ENCODE measurements around the gene TCF25. TPM values are rescaled to one million over a fixed set of nuclear protein-coding genes. Genes with fewer than 3 reads are reported as not detected.

The TCF25 gene
- total and polyA plus RNA-seq, 8 donors: 147 to 189 (median 160) TPM

DNA sequence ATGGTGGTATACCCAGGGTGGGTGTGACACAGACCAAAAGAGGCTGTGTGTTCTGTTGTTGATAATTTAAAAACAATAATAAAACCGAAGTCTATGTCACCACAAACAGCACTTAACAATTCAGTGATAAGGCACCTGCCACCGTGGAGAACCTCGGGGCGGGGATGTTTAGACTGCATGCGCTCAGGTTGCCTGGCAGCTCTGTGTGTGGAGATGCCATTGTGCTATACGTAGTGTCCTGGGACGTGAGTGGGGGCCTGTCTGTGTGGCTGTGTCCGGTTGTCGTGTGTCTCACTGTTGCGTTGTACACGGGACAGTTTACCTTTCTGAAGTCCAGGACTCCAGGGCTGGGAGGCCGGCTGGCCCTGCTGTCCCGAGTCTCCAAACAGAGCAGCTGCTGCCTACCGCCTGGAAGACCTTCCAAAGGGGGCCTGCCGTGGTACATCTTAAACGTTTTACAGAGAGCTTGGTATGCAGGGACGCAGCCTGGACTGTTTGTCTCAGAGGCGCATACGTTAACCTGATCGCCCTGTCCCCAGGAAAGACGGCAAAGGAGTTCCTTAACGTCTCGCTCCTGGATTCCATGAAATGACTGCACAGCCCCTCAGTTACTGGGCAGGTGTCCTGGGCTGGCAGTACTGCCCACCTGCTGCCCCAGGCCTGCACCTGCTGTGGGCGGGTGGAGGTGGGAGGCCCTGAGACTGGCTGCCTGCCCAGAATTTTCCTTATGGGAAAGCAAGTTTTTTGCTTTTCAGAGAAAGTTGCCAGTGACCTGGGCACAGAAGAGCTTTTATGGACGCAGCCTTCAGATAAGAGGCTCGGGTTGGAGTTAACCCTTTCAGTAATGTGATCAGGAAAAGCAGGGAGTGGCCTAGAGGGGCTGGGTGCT lies 26.1 kb upstream of the TCF25 start:
- no peaks in the 10 kb centered on the region for H3K27me3 ChIP-seq
- ATAC-seq (no peak), DNase-seq (peak in 1 of 4 donors; percentile 32)
- H3K36me3 ChIP-seq: no peaks in the 10 kb centered on the region
- no peak overlapping the region for H3K27ac ChIP-seq
- H3K4me3 ChIP-seq: no peak overlapping the region
- TF ChIP-seq CTCF (IDR thresholded peaks at IDR 0.05): no peak
- no peaks in the 10 kb centered on the region for H3K9me3 ChIP-seq
- H3K4me1 ChIP-seq: no peaks in the 10 kb centered on the region
- intact Hi-C loops (cut with DNase I): no loop called here

DNA sequence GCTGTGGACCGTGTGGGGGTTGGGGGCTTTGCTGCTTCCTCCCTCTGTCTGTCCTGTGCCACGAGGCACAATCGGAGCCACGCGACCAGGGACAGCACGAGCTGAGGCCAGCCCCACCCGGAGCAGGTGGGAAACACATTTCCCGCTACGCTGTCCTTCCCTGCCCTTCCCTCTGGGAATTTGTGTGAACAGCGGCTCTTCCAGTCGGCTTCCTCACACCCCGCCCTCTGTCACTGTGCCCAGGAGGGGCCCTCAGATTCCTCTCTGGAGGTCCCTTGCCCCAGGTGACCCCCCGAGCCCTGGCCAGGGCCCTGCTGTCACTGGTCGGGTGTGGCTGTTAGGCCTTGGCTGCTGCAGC lies 25.5 kb upstream of the TCF25 start:
- no peak for ATAC-seq
- Histone ChIP-seq H3K36me3 (no peaks in the 10 kb centered on the region), H3K27me3 (no peaks in the 10 kb centered on the region), H3K4me3 (no peak overlapping the region), H3K27ac (no peak overlapping the region), H3K4me1 (no peaks in the 10 kb centered on the region), H3K9me3 (no peaks in the 10 kb centered on the region)
- no peak for TF ChIP-seq CTCF (IDR thresholded peaks at IDR 0.05)
- intact Hi-C loops (cut with DNase I): no loop called here
- DNase-seq: no peak

- H3K4me1 ChIP-seq: no peaks in the 10 kb centered on the region
- TF ChIP-seq CTCF (IDR thresholded peaks at IDR 0.05): no peak
- no peak overlapping the region for H3K27ac ChIP-seq
- intact Hi-C loops (cut with DNase I): no loop called here
- no peak for DNase-seq
- H3K4me3 ChIP-seq: no peak overlapping the region
- no peaks in the 10 kb centered on the region for H3K36me3 ChIP-seq
- H3K9me3 ChIP-seq: no peaks in the 10 kb centered on the region
- H3K27me3 ChIP-seq: no peaks in the 10 kb centered on the region
- ATAC-seq: no peak
Measured at GRCh38 chr16:89848974-89849373, 24.4 kb upstream of the TCF25 start.

DNA sequence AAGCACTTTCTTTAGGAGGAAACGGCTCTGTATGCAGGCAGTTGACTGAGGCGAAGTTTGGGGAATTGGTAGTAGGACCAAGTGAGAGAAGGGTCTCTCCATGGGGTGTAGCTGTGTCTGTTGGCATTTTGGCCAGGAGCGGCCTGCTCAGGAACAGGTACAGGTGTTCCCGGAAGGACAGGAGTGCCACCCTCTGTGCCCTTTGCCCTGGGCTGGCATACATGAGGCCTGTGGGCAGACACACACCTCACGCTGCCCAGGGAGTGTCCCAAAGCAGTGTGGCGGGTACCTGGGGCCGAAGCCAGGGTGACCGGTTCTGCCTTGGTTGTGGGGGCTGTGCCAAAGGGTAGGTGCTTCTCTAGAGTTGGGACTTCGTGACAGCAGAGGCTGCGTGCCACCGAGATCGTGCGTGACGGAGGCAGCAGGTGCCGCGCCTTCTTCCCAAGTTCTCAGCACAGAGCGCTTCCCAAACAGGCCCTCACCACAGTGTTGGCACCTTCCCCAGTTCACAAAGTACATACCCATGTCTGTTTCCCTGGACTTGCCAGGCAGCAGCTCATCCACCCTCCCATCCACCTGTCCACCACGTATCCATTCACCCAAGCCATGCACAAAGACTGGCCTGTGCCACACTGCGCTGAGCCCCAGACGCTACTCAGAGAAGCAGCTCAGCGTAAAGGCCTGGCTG lies 19.9 kb upstream of the TCF25 start:
- Histone ChIP-seq H3K27me3 (no peaks in the 10 kb centered on the region), H3K9me3 (no peaks in the 10 kb centered on the region), H3K36me3 (no peaks in the 10 kb centered on the region), H3K4me1 (no peaks in the 10 kb centered on the region), H3K27ac (no peak overlapping the region), H3K4me3 (no peak overlapping the region)
- TF ChIP-seq CTCF (IDR thresholded peaks at IDR 0.05): no peak
- ATAC-seq (no peak), DNase-seq (no peak)
- intact Hi-C loops (cut with DNase I): no loop called here

- Histone ChIP-seq H3K4me3 (no peak overlapping the region), H3K27ac (no peak overlapping the region), H3K9me3 (no peaks in the 10 kb centered on the region), H3K27me3 (no peaks in the 10 kb centered on the region), H3K36me3 (no peaks in the 10 kb centered on the region), H3K4me1 (no peaks in the 10 kb centered on the region)
- ATAC-seq (no peak), DNase-seq (no peak)
- TF ChIP-seq CTCF (IDR thresholded peaks at IDR 0.05): no peak
- intact Hi-C loops (cut with DNase I): no loop called here
Measured at GRCh38 chr16:89855301-89855945, 18.0 kb upstream of the TCF25 start.
